Measurements from ENCODE around the gene TCL1B.

- TF ChIP-seq CTCF (tag by site-specific recombination; IDR thresholded peaks at IDR 0.05) = no peak
- TF ChIP-seq SP3 (tag by site-specific recombination; IDR thresholded peaks at IDR 0.05) = no peak
- no peak for TF ChIP-seq KLF1 (tag by site-specific recombination; IDR thresholded peaks at IDR 0.05)
- no peak for TF ChIP-seq ZBTB8A (tag by site-specific recombination; IDR thresholded peaks at IDR 0.05)
- TF ChIP-seq ZNF398 (tag by site-specific recombination; IDR thresholded peaks at IDR 0.05) = no peak
- no peak for TF ChIP-seq ZNF670 (tag by site-specific recombination; IDR thresholded peaks at IDR 0.05; ENCODE audit: low read depth)
- TF ChIP-seq PRDM4 (tag by site-specific recombination; IDR thresholded peaks at IDR 0.05) = no peak
- no peak for TF ChIP-seq ZNF335 (tag by site-specific recombination; conservative IDR thresholded peaks at IDR 0.05)
- TF ChIP-seq ZNF18 (tag by site-specific recombination; IDR thresholded peaks at IDR 0.05) = no peak
- TF ChIP-seq ZBTB11 (tag by site-specific recombination; conservative IDR thresholded peaks at IDR 0.05; ENCODE audit: low read depth) = no peak
- no peak for TF ChIP-seq SALL2 (tag by site-specific recombination; IDR thresholded peaks at IDR 0.05; ENCODE audit: borderline replicate concordance)
These were observed 6.9 kb upstream of the TCL1B start for GRCh38 chr14:95679148-95679815.
